Peyer's patch (tissue), 4 donors: ENCODE measurements around the gene TCF3.
"Not testable (repeated sequence)": the region's sequence is repeated elsewhere in the genome, so short reads cannot be mapped to it uniquely, and the experiment has no call there.

Experiments used
- CTCF ChIP-seq, 6 experiments: fragments of 450-650 bp in 4 of 6; fragments of 200-600 bp in 2 of 6; sonication (generic) in 1 of 6; IDR thresholded peaks; one replicate each; pipeline ENCODE4 v1.5.1; 2017 to 2019; ENCODE audit warnings: antibody characterized with exemption in 6 of 6, mild to moderate bottlenecking in 3 of 6, moderate library complexity in 1 of 6
- POLR2A ChIP-seq, 2 donors: fragments of 450-650 bp; IDR thresholded peaks; one replicate each; pipeline ENCODE4 v1.5.1; 2017; ENCODE audit warnings: antibody characterized with exemption in 2 of 2, mild to moderate bottlenecking in 2 of 2, moderate library complexity in 2 of 2

GRCh38 chr19:1663227-1663626 lies 10.8 kb upstream of the TCF3 start:
- TF ChIP-seq POLR2A, CTCF (IDR thresholded peaks at IDR 0.05): not testable (repeated sequence)
